ENCODE measurements around the gene KIZ.

Gene KIZ

GRCh38 chr20:21180248-21180647 is 54.4 kb downstream of the KIZ start:
- DNase-seq: no peak

- no peak for DNase-seq
These were observed 55.1 kb downstream of the KIZ start for GRCh38 chr20:21181028-21181427.

GRCh38 chr20:21182832-21183563 is 57.1 kb downstream of the KIZ start:
- no peak for DNase-seq

DNA sequence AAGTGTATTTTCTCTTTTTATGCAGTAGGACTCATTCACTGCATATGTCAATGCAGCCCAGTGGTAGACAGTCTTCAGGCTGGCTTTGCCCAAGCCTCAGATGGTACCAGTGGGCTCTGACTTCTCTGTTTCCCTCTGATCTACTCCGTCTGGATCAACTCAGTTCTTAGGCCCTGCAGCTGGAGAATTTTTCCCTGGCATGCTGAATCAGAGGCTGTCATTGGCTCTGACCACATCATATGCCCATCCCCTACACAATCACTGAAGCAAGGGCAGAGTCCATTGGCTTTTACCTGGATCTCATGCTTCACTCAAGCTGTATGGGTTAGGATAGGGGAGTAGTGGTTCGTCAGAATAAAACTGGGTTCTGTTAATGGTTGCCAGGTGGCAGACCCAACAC is 57.8 kb downstream of the KIZ start:
- no peak for DNase-seq

GRCh38 chr20:21184819-21185218 is 58.9 kb downstream of the KIZ start:
- no peak for DNase-seq

- DNase-seq: no peak
These were observed 60.0 kb downstream of the KIZ start for GRCh38 chr20:21185849-21186248.

- no peak for DNase-seq
These were observed 64.1 kb downstream of the KIZ start for GRCh38 chr20:21189761-21190523.

DNA sequence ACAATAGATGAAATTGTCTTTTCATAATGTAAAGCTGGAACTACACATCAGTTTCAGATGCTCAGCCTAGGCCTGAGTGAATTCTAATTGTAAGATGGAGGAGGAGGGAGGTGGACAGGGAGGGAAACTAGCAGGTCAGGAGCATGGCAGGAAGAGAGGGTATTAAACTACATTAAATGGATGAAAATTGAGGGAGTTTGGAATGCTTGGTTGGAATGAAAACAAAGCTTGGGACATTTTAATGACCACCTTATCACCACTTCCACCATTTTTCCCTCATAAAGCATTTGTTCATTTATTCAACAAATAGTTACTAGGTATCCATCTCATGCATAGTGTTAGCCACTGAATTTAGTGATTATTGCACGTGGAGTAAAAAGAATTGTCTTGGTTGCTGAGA is 65.0 kb downstream of the KIZ start:
- DNase-seq: no peak

GRCh38 chr20:21191839-21192238 is 66.0 kb downstream of the KIZ start:
- DNase-seq: no peak

GRCh38 chr20:21202259-21202658 is 76.4 kb downstream of the KIZ start:
- no peak for DNase-seq

- no peak for DNase-seq
These were observed 77.3 kb downstream of the KIZ start for GRCh38 chr20:21203088-21203656.

DNA sequence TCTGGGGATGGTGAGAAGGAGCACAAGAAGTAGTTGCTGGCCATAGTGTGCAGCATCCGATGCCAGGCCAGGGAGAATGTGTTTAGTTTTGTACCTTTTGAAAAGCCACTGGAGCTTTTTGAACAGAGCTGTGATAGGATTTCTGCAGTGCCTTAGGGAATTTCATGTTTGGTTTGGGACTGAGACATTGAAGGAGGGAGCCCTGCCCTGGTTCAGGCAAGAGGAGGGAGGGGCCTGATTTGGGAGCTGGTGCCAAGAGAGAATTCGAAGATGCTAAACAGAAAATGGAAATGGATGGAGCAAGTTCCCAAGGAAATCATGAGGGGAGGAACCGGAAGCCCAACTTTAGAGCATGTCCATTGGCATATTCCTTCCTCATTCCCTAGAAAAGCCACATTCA is 80.7 kb downstream of the KIZ start:
- DNase-seq: no peak

DNA sequence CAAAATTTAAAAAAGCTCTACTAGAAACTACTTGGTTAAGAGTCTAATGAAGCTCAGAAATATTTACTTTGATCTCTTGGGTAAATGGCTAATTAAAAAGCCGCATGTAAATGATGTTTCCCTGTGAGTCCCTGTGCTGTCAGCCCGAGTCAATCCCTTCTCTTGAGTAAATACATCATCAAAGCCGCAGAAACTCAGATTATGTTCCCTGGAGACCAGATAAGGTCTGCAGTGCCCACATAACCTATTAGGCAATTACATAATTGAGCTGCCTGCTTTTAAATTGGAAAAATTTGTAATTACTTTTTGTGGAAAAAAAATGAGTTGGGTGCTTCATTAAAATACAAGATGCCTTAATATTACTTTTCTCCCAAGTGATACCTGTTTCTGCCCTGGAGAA is 83.1 kb downstream of the KIZ start:
- no peak for DNase-seq

- no peak for DNase-seq
These were observed 83.8 kb downstream of the KIZ start for GRCh38 chr20:21209668-21210067.

DNA sequence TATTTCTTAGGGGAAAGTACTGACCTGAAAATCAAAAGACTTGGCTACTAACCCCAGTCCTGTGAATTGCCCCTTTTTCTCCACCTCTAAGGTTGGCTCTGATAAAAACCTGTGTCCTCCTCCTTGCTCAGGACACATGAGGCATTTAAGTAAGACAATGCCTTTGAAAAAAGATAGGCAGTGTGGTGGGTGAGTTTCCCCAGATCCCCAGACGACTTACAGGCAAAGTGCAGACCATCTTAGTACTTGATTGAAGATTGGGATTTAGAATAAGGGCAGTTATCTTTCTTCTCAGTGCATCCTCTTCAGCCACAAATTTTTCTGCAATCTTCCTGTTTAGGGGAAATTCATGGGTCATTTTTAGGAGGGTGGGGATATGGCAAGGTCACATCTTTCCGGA is 87.8 kb downstream of the KIZ start:
- DNase-seq: no peak

GRCh38 chr20:21214431-21214830 is 88.5 kb downstream of the KIZ start:
- DNase-seq: no peak

GRCh38 chr20:21219686-21220085 is 93.8 kb downstream of the KIZ start:
- no peak for DNase-seq

DNA sequence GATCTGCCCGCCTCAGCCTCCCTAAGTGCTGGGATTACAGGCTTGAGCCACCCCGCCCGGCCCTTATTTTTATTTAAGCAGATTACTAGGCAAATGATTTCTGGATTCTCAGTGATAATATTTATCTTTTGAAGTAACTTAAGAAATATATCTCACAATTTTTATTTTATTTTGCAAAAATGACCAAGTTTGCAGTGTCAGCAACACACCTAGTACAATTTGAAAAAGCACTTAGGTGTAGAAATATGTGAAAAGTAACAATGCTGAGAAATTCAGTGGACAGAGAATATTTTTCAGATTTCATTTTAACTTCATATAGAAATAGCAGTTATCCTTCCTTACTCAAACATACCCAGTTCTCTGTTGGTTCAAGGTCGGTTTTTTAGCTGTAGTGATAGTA is 98.3 kb downstream of the KIZ start:
- DNase-seq: no peak

DNA sequence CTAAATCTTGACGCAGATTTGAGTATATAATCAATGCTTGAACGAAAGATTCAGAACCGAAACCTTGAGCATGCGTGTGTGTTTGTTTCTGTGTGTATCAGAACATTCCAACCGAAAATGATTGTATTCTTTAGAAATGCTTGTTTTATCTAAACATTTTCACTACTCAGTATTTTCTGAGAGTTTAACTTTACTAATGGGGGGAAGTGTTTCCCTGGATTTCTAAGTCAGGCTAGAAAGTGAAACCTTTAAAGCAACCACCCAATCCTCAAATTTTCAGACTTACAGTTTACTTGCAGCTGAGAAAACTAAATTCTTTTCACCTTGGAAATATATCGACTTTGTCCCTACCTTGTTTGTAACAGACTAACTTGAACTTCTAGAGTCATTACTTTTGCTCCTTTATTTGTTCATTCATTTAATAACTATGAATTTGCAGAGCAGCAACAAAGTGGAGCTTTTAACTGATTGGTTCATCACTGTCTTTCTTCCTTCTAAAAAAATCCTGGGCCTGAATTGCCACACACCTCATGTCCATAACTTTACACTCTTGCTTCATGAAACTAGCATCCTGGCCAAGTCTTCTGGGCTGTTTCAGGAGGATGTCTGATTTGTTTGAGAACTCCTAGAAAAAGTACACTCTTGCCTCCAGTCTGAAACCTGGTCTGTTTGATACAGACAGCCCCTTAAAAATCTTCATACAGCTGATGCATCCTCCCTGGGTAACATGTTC is 99.5 kb downstream of the KIZ start:
- no peak for DNase-seq

- DNase-seq: no peak
These were observed 102.6 kb downstream of the KIZ start for GRCh38 chr20:21228511-21228910.

GRCh38 chr20:21229163-21229562 is 103.3 kb downstream of the KIZ start:
- DNase-seq: no peak

GRCh38 chr20:21230220-21230619 is 104.3 kb downstream of the KIZ start:
- no peak for DNase-seq

- no peak for DNase-seq
These were observed 104.8 kb downstream of the KIZ start for GRCh38 chr20:21230686-21231085.

Measured in stimulated activated naive CD4-positive, alpha-beta T cell (primary cell).